CD4-positive, alpha-beta T cell treated with Interferon gamma for 1 hour (primary cell): ENCODE results near the gene EPGN.

Source experiments
- DNase-seq: peaks from one replicate; pipeline ENCODE4 v3.0.0-alpha.2; 2020

EPGN gene

GRCh38 chr4:74344031-74344430 lies 35.8 kb downstream of the EPGN start:
- DNase-seq = no peak

- DNase-seq = no peak
These were observed 45.6 kb downstream of the EPGN start for GRCh38 chr4:74353858-74354257.

- DNase-seq = no peak
These were observed 49.7 kb downstream of the EPGN start for GRCh38 chr4:74357965-74358364.

GRCh38 chr4:74361671-74362070 lies 53.4 kb downstream of the EPGN start:
- no peak for DNase-seq

- DNase-seq = no peak
These were observed 54.1 kb downstream of the EPGN start for GRCh38 chr4:74362347-74362746.

- no peak for DNase-seq
These were observed 56.0 kb downstream of the EPGN start for GRCh38 chr4:74364256-74364651.

- DNase-seq = peak; percentile 52
These were observed 56.6 kb downstream of the EPGN start, which contains the start of gene EREG for GRCh38 chr4:74364652-74365491. Gene EREG, plus strand, starts transcription at chr4:74365145. Its CDS starts 164 bp downstream, at chr4:74365309.

- no peak for DNase-seq
These were observed 57.5 kb downstream of the EPGN start for GRCh38 chr4:74365761-74366160.
